Left ventricle myocardium inferior (tissue), 1 donor: ENCODE measurements around the gene GLS. TPM values are rescaled to one million over a fixed set of nuclear protein-coding genes. Genes with fewer than 3 reads are reported as not detected.

Source experiments
- DNase-seq: peaks from one replicate; pipeline ENCODE4 v3.0.0-alpha.2; 2020
- H3K27ac ChIP-seq: fragments of 200-600 bp; replicated peaks from 2 replicates; pipeline ENCODE4 v1.8.0; 2021
- H3K27me3 ChIP-seq: fragments of 200-600 bp; 2 replicates; pipeline ENCODE4 v1.8.0; 2021; ENCODE audit warnings: low read depth
- H3K36me3 ChIP-seq: fragments of 200-600 bp; 2 replicates; pipeline ENCODE4 v1.8.0; 2021
- H3K4me1 ChIP-seq: fragments of 200-600 bp; 2 replicates; pipeline ENCODE4 v1.8.0; 2021
- H3K4me3 ChIP-seq: fragments of 200-600 bp; 2 replicates; pipeline ENCODE4 v1.8.0; 2021; ENCODE audit warnings: mild to moderate bottlenecking, moderate library complexity
- H3K9me3 ChIP-seq: fragments of 200-600 bp; replicated peaks from 2 replicates; pipeline ENCODE4 v1.8.0; 2021
- CTCF ChIP-seq: fragments of 200-600 bp; IDR thresholded peaks from 2 replicates; pipeline ENCODE4 v1.8.0; 2021; ENCODE audit warnings: antibody characterized with exemption, mild to moderate bottlenecking, borderline replicate concordance
- intact Hi-C: fragments of 100-400 bp; cut with micrococcal nuclease; formaldehyde crosslinking; loops from one replicate; pipeline ENCODE4 v1.11.0; 2022
- total RNA-seq: library from RNA; stranded (reverse); fragmentation: NEBNext Ultra II Directional; extraction: Animal tissue kit (Norgen Biotek cat#: 25700); gene quantifications from one replicate; pipeline ENCODE4 v1.2.1, GENCODE V29; 2021
- donor health status: DM: no; HTN: yes; CAD: no; lungs with severe emphysema.

Gene GLS
- total RNA-seq, 1 donor from 2014 or later = 48.4 TPM

GRCh38 chr2:190965580-190966222, 85.1 kb downstream of the GLS start:
- no peak overlapping the region for H3K27ac ChIP-seq
- DNase-seq = no peak
- no peak overlapping the region for H3K4me3 ChIP-seq
- peaks cover 9% of the 10 kb centered on the region for H3K4me1 ChIP-seq
- no peak for TF ChIP-seq CTCF
- intact Hi-C loops = no loop called here
- H3K36me3 ChIP-seq = peaks cover 90% of the 10 kb centered on the region
- H3K27me3 ChIP-seq = no peaks in the 10 kb centered on the region
- no peaks in the 10 kb centered on the region for H3K9me3 ChIP-seq

GRCh38 chr2:190968522-190968921, 87.9 kb downstream of the GLS start:
- peaks cover 93% of the 10 kb centered on the region for H3K36me3 ChIP-seq
- DNase-seq = no peak
- no peaks in the 10 kb centered on the region for H3K9me3 ChIP-seq
- no peak for TF ChIP-seq CTCF
- intact Hi-C loops = no loop called here
- peaks cover 12% of the 10 kb centered on the region for H3K4me1 ChIP-seq
- H3K27me3 ChIP-seq = no peaks in the 10 kb centered on the region
- H3K4me3 ChIP-seq = no peak overlapping the region
- no peak overlapping the region for H3K27ac ChIP-seq

- peaks cover 28% of the 10 kb centered on the region for H3K4me1 ChIP-seq
- no peaks in the 10 kb centered on the region for H3K27me3 ChIP-seq
- H3K9me3 ChIP-seq = no peaks in the 10 kb centered on the region
- H3K27ac ChIP-seq = no peak overlapping the region
- intact Hi-C loops = no loop called here
- H3K36me3 ChIP-seq = peaks cover 93% of the 10 kb centered on the region
- no peak overlapping the region for H3K4me3 ChIP-seq
- DNase-seq = no peak
- TF ChIP-seq CTCF = no peak
Measured at GRCh38 chr2:190970160-190970559, 89.5 kb downstream of the GLS start.

GRCh38 chr2:190970873-190971506, 90.4 kb downstream of the GLS start:
- Histone ChIP-seq H3K27ac (no peak overlapping the region), H3K36me3 (peaks cover 94% of the 10 kb centered on the region)

GRCh38 chr2:190972213-190972612, 91.6 kb downstream of the GLS start:
- H3K4me1 ChIP-seq = peaks cover 36% of the 10 kb centered on the region
- no peak for TF ChIP-seq CTCF
- no peak for DNase-seq
- H3K27me3 ChIP-seq = no peaks in the 10 kb centered on the region
- intact Hi-C loops = no loop called here
- no peaks in the 10 kb centered on the region for H3K9me3 ChIP-seq
- H3K4me3 ChIP-seq = no peak overlapping the region
- H3K27ac ChIP-seq = no peak overlapping the region
- H3K36me3 ChIP-seq = peaks cover 98% of the 10 kb centered on the region

More at GRCh38 chr2:190970873-190971506, 90.4 kb downstream of the GLS start:
- intact Hi-C loops = no loop called here
- no peak for DNase-seq
- TF ChIP-seq CTCF = no peak
- Histone ChIP-seq H3K9me3 (no peaks in the 10 kb centered on the region), H3K27me3 (no peaks in the 10 kb centered on the region), H3K4me1 (peaks cover 36% of the 10 kb centered on the region), H3K4me3 (no peak overlapping the region)
